Suprapubic skin (tissue), 4 donors: ENCODE measurements around the gene CPEB2.

Experiments used
- CTCF ChIP-seq, 2 donors: fragments of 200-600 bp in 1 of 2; fragments of 450-650 bp in 1 of 2; sonication (generic) in 1 of 2; IDR thresholded peaks; one replicate each; pipeline ENCODE4 v1.5.1; 2016 to 2019; ENCODE audit warnings: antibody characterized with exemption in 2 of 2, mild to moderate bottlenecking in 1 of 2, moderate library complexity in 1 of 2
- EP300 ChIP-seq: sonication (generic); formaldehyde crosslinking; IDR thresholded peaks from one replicate; pipeline ENCODE4 v1.6.1; 2017; ENCODE audit warnings: antibody characterized with exemption
- POLR2A ChIP-seq, 2 donors: fragments of 450-650 bp; IDR thresholded peaks; one replicate each; pipeline ENCODE4 v1.6.1; 2017; ENCODE audit warnings: antibody characterized with exemption in 2 of 2, mild to moderate bottlenecking in 2 of 2, moderate library complexity in 2 of 2
- POLR2AphosphoS5 ChIP-seq, 3 donors: sonication (generic); formaldehyde crosslinking; IDR thresholded peaks; one replicate each; pipeline ENCODE4 v1.6.1; 2017; ENCODE audit warnings: antibody characterized with exemption in 3 of 3

GRCh38 chr4:14977830-14978229 lies 24.5 kb upstream of the CPEB2 start:
- TF ChIP-seq POLR2AphosphoS5 (IDR thresholded peaks at IDR 0.05) (no peak), CTCF (IDR thresholded peaks at IDR 0.05) (no peak), POLR2A (IDR thresholded peaks at IDR 0.05) (no peak), EP300 (no peak)
